VCaP (cell line): ENCODE results near the gene TRAPPC2L.

Experiments
- H3K27ac ChIP-seq: fragments of 450-650 bp; 2 replicates; pipeline ENCODE4 v1.5.1; 2017
- CTCF ChIP-seq: fragments of 450-650 bp; conservative IDR thresholded peaks from 2 replicates; pipeline ENCODE4 v1.5.1; 2017; ENCODE audit warnings: mild to moderate bottlenecking, moderate library complexity

Gene TRAPPC2L

GRCh38 chr16:88911946-88912310, 55.0 kb downstream of the TRAPPC2L start:
- TF ChIP-seq CTCF = no peak
- H3K27ac ChIP-seq = no peak overlapping the region
